NT2/D1 (cell line): Measurements from ENCODE around the gene L2HGDH.

Experiments
- DNase-seq: peaks from one replicate; pipeline ENCODE4 v3.0.0-alpha.2; 2011; ENCODE audit warnings: low read depth, low spot score
- H3K27me3 ChIP-seq: 2 replicates; pipeline ENCODE4 v1.6.0; 2011; ENCODE audit warnings: mild to moderate bottlenecking; ENCODE audit not compliant: insufficient read length, insufficient read depth
- H3K36me3 ChIP-seq: 2 replicates; pipeline ENCODE4 v1.6.1; 2011; ENCODE audit warnings: mild to moderate bottlenecking, low read length, mixed read lengths; ENCODE audit not compliant: insufficient read depth, insufficient read length
- H3K4me1 ChIP-seq: 2 replicates; pipeline ENCODE4 v1.5.1; 2011; ENCODE audit not compliant: insufficient read depth, insufficient read length
- H3K4me3 ChIP-seq: 2 replicates; pipeline ENCODE4 v1.5.1; 2011; ENCODE audit warnings: low read depth; ENCODE audit not compliant: insufficient read length
- H3K9ac ChIP-seq: 2 replicates; pipeline ENCODE4 v1.6.0; 2011; ENCODE audit warnings: low read depth; ENCODE audit not compliant: insufficient read length
- H3K9me3 ChIP-seq: 2 replicates; pipeline ENCODE4 v1.5.1; 2011; ENCODE audit warnings: mild to moderate bottlenecking, low read length; ENCODE audit not compliant: insufficient read depth
- SUZ12 ChIP-seq: IDR thresholded peaks from 2 replicates; pipeline ENCODE4 v1.6.1; 2011; ENCODE audit not compliant: insufficient read length, insufficient read depth; ENCODE audit errors: extremely low read depth
- YY1 ChIP-seq: IDR thresholded peaks from 2 replicates; pipeline ENCODE4 v1.6.1; 2011; ENCODE audit not compliant: insufficient read length, insufficient read depth
- ZNF274 ChIP-seq: IDR thresholded peaks from 2 replicates; pipeline ENCODE4 v1.6.1; 2011; ENCODE audit warnings: mild to moderate bottlenecking, low read depth, low read length

L2HGDH gene

DNA sequence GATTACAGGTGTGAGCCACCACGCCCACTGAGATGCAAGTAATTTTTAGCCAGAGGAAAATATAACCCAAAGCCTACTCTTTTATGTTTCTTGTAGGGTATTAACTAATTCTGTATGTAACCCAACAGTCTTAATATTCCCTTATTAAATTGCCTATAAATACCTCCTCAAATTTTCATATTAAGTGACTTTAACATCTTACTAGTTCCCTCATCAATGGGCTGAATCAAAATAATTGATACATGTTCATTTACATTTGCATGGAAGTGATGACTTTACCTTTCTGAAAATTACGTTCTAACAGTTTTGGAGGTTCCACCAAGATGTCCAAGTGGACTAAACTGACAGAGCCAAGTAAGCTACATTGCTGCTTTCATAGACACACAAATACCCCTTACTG is 83.7 kb downstream of the L2HGDH start:
- no peak overlapping the region for H3K4me3 ChIP-seq

DNA sequence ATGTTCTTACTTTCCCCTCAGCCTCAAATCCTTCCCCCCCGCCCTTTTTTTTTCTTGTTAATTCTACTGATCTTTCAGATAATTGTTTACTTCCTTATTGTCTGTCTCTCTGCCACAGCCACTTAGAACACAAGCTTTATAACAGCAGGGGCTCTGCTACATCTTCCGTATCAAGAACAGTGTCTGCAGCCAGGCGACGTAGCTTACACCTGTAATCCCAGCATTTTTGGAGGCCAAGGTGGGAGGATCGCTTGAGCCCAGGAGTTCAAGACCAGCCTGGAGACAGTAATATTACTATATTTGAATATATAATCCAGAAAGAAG is 86.1 kb downstream of the L2HGDH start:
- Histone ChIP-seq H3K36me3 (no peaks in the 10 kb centered on the region), H3K4me1 (no peaks in the 10 kb centered on the region), H3K4me3 (no peak overlapping the region), H3K9ac (no peak overlapping the region), H3K9me3 (peaks cover 5% of the 10 kb centered on the region; the same call in 1 of the 2 replicates), H3K27me3 (no peaks in the 10 kb centered on the region)
- TF ChIP-seq SUZ12 (no peak), ZNF274 (no peak), YY1 (no peak)
- DNase-seq = no peak

More for the DNA sequence above, 83.7 kb downstream of the L2HGDH start:
- no peak for DNase-seq
- no peak for TF ChIP-seq ZNF274
- TF ChIP-seq YY1 = no peak
- no peak for TF ChIP-seq SUZ12
- Histone ChIP-seq H3K27me3 (peaks cover 4% of the 10 kb centered on the region), H3K9me3 (peaks cover 5% of the 10 kb centered on the region; the same call in 1 of the 2 replicates), H3K4me1 (no peaks in the 10 kb centered on the region), H3K9ac (no peak overlapping the region), H3K36me3 (no peaks in the 10 kb centered on the region)

DNA sequence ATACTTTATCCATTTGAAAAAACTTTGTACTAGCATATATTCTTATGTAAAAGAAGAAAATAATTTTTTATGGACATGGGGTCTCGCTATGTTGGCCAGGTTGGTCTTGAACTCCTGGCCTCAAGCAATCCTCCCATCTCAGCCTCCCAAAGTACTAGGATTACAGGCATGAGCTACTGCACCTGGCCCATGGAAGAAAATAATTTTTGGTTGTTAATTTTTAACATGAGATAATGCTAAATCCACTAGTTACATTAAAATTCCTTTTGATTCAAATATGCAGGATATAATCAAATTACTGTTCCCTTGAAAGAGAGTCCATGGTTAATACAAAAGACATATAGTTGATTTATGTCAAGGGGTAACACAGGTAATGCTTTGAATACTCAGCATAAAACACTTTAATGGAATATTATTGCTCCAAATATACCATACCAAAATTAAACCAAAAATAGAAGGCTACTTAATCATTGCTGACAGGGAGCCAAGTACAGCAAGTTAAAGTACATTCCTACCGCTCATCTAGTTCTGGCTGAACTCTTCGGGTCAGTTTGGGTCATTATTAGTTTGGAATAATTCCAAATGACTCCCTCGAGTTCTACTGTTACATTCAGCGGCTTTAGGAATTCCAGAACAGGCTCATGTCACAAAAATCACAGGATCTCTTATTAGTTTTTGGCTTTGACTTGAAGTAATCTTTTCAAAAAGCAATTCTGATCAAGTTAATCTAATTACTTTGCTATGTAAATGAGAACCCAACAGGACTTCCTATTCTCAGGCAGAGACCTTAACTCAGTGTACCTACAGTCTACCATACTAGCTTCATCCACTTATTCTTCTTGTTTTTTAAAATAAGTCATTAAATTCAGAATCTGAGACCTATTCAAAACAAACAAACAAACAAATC is 86.7 kb downstream of the L2HGDH start:
- Histone ChIP-seq H3K36me3 (no peaks in the 10 kb centered on the region), H3K4me1 (no peaks in the 10 kb centered on the region), H3K4me3 (no peak overlapping the region), H3K9me3 (peaks cover 5% of the 10 kb centered on the region; the same call in 1 of the 2 replicates), H3K9ac (no peak overlapping the region), H3K27me3 (no peaks in the 10 kb centered on the region)
- no peak for DNase-seq
- TF ChIP-seq SUZ12 (no peak), ZNF274 (no peak), YY1 (no peak)

DNA sequence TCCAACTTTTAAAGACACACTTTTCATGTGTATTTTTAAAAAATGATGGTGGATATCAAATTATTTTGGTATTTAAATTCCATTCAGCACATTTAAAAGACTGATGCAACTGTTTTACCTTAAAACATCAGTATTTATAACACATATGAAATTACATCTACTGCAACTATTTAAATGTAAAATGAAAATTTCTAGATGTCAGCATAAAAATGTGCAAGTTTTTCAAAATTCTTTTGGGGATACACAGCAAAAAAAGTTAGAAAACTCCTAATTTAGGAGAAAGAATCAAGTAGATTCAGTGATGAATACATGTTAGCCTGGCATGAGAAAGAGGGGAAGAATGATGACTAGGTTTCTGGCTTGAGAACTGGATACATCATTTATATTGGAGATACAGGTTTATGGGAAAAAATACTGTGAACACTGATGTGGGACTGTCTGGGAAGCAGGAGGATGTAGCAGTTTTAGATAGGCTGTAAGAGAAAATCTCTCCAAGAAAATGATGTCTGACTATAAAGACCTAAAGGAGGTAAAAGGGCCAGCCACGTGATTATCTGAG is 89.9 kb downstream of the L2HGDH start:
- Histone ChIP-seq H3K36me3 (no peaks in the 10 kb centered on the region), H3K9ac (no peak overlapping the region), H3K27me3 (no peaks in the 10 kb centered on the region), H3K9me3 (no peaks in the 10 kb centered on the region), H3K4me3 (no peak overlapping the region), H3K4me1 (no peaks in the 10 kb centered on the region)
- no peak for DNase-seq
- no peak for TF ChIP-seq YY1
- TF ChIP-seq SUZ12 = no peak
- TF ChIP-seq ZNF274 = no peak

DNA sequence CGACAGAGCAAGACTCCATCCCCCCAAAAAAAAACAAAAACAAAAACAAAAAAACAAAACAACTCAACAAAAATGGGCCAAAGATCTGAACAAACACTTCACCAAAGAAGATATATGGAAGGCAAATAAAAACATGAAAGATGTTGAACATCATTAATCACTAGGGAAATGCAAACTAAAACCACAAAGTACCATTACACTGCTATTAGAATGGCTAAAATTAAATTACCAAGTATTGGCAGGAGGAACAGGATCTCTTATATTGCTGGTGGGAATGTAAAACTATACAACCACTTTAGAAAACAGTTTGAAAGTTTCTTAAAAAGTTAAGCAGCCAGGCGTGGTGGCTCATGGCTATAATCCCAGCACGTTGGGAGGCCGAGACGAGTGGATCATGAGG is 93.5 kb downstream of the L2HGDH start:
- no peak for DNase-seq
- H3K9ac ChIP-seq = no peak overlapping the region
- no peaks in the 10 kb centered on the region for H3K36me3 ChIP-seq
- no peaks in the 10 kb centered on the region for H3K27me3 ChIP-seq
- H3K4me1 ChIP-seq = no peaks in the 10 kb centered on the region
- no peaks in the 10 kb centered on the region for H3K9me3 ChIP-seq
- H3K4me3 ChIP-seq = no peak overlapping the region
- TF ChIP-seq SUZ12 (no peak), ZNF274 (no peak), YY1 (no peak)

DNA sequence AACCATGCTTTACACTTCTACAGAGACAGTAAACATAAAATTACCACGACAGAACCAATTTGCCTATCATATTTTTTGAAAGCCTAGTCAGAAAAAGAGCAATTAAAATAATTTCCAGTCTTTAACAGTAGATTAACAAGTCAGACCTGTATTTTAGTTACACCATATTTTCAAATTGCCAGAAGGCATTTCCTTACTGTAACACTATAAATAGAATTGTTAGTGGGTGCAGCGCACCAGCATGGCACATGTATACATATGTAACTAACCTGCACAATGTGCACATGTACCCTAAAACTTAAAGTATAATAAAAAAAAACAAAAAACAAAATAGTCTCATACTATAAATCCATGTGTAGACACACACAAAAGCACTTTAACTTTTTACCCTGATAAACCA is 96.6 kb downstream of the L2HGDH start:
- no peaks in the 10 kb centered on the region for H3K4me1 ChIP-seq
- H3K4me3 ChIP-seq = no peak overlapping the region
- H3K9me3 ChIP-seq = no peaks in the 10 kb centered on the region
- no peaks in the 10 kb centered on the region for H3K27me3 ChIP-seq
- H3K36me3 ChIP-seq = no peaks in the 10 kb centered on the region
- no peak overlapping the region for H3K9ac ChIP-seq
- no peak for DNase-seq
- TF ChIP-seq SUZ12 (no peak), YY1 (no peak), ZNF274 (no peak)

DNA sequence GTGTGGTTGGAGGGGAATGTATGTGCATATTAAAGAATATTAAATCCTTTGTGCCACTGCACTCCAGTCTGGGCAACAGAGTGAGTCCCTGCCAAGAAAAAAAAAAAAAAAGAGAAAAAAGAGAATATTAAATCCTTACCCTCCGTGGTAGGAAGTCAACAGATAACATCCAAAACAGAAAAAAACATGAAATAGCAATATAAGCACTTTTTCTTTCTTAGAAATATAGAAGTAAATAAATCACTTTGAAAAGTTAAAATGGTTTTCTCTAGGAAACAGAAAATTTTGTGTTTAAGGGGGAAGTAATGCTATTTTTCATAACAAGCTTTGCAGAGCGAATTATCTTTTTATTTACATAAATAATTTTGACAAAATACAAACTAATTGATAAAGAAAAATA is 98.2 kb downstream of the L2HGDH start:
- Histone ChIP-seq H3K36me3 (no peaks in the 10 kb centered on the region), H3K27me3 (no peaks in the 10 kb centered on the region), H3K4me1 (no peaks in the 10 kb centered on the region), H3K4me3 (no peak overlapping the region), H3K9ac (no peak overlapping the region), H3K9me3 (no peaks in the 10 kb centered on the region)
- TF ChIP-seq YY1 (no peak), ZNF274 (no peak), SUZ12 (no peak)
- DNase-seq = no peak
